Lung (tissue), 12 donors: Measurements from ENCODE around the gene TNS3. TPM values are rescaled to one million over a fixed set of nuclear protein-coding genes. Genes with fewer than 3 reads are reported as not detected.

Experiments
- ATAC-seq: fragments of 200-7000 bp; cut with Tn5 transposase; one replicate; pipeline ENCODE4 v1.9.1; 2020; ENCODE audit warnings: moderate number of reproducible peaks; ENCODE audit not compliant: insufficient read depth, low FRiP score
- DNase-seq, 3 donors: peaks; one replicate each; pipeline ENCODE4 v3.0.0-alpha.2; 2013 to 2017
- H3K27ac ChIP-seq, 2 donors: one replicate each; pipeline ENCODE4 v1.5.1; 2013; ENCODE audit warnings: mild to moderate bottlenecking in 2 of 2, moderate library complexity in 2 of 2, control low read depth in 1 of 2, inconsistent platforms in 1 of 2, low read depth in 1 of 2, low read length in 1 of 2
- H3K27me3 ChIP-seq, 3 donors: one replicate each; pipeline ENCODE4 v1.5.1; 2013; ENCODE audit warnings: low read length in 2 of 3; ENCODE audit not compliant: control insufficient read depth in 3 of 3, insufficient read depth in 3 of 3
- H3K36me3 ChIP-seq, 4 donors: one replicate each; pipeline ENCODE4 v1.5.1; 2013; ENCODE audit warnings: low read length in 4 of 4, mild to moderate bottlenecking in 1 of 4, moderate library complexity in 1 of 4; ENCODE audit not compliant: control insufficient read depth in 4 of 4, insufficient read depth in 4 of 4
- H3K4me1 ChIP-seq, 5 donors: one replicate each; pipeline ENCODE4 v1.5.1; 2013; ENCODE audit warnings: low read length in 5 of 5, mild to moderate bottlenecking in 2 of 5, moderate library complexity in 1 of 5; ENCODE audit not compliant: control insufficient read depth in 5 of 5, insufficient read depth in 5 of 5
- H3K4me3 ChIP-seq: one replicate; pipeline ENCODE4 v1.5.1; 2013; ENCODE audit warnings: mild to moderate bottlenecking, control low read depth, moderate library complexity
- H3K9ac ChIP-seq, 2 donors: one replicate each; pipeline ENCODE4 v1.5.1; 2013; ENCODE audit warnings: low read length in 2 of 2, control low read depth in 1 of 2; ENCODE audit not compliant: insufficient read depth in 1 of 2
- H3K9me3 ChIP-seq, 4 donors: one replicate each; pipeline ENCODE4 v1.5.1; 2013; ENCODE audit warnings: low read length in 3 of 4, mild to moderate bottlenecking in 1 of 4, moderate library complexity in 1 of 4; ENCODE audit not compliant: control insufficient read depth in 4 of 4, insufficient read depth in 3 of 4
- CTCF ChIP-seq: IDR thresholded peaks from 2 replicates; pipeline ENCODE4 v1.5.1; 2012; ENCODE audit warnings: mild to moderate bottlenecking; ENCODE audit errors: control extremely low read depth, extremely low read depth
- WGBS, 2 donors: extraction: QIAGEN DNeasy Blood & Tissue Kit; methylation state at CpG; one replicate each; pipeline ENCODE4 v1.1.7; 2013; 5-methylcytosine and 5-hydroxymethylcytosine counted together
- polyA plus RNA-seq, 2 donors: library from polyadenylated mRNA; stranded (reverse); fragments of 200-250 nt; gene quantifications; one replicate each; pipeline ENCODE4 v1.2.1, GENCODE V29; 2013
- total RNA-seq, 2 donors: library from RNA; depleted of rRNA in 1 of 2; stranded (reverse); fragments of >200 nt in 1 of 2; gene quantifications; one replicate each; pipeline ENCODE4 v1.2.1, GENCODE V29; 2014 to 2021
- donor health status: control.
- donor health status: control.
- donor health status: Bipolar disorder and iron deficiency.
- donor health status: healthy.
- donor health status: DM: yes; HTN: yes; CAD: no.

TNS3 gene
- total and polyA plus RNA-seq, 4 donors, result 23.8 to 140 (median 85.7) TPM

DNA sequence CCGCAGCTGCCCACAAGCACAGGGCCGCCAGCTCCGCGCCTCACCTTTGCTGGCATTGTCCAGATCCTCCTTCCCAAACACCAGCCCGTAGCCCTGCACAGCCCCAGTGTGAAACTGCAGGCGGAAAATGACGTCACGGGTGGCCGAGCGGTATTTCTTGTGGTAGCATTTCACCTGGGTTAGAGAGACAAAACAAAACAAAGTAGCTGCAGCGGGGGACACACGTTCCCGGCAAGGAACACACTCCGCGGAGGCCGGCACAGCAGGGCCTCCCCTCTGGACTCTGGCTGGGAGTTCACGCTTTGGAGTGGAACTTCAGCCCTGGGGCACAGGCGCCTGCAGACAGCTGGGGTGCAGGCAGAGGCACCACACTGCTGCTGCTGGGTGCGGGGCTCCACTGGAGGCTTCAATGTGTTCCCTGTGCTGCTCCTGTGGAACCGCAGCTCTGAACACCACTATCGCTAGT, 181.1 kb downstream of the TNS3 start:
- DNase-seq, result no peak
- ATAC-seq, result no peak
- Histone ChIP-seq H3K4me1 (peaks cover 0 to 24% (median 8%) of the 10 kb centered on the region in 5 donors), H3K36me3 (peaks cover 0 to 29% (median 19%) of the 10 kb centered on the region in 4 donors), H3K27ac (no peak overlapping the region), H3K9ac (no peak overlapping the region), H3K27me3 (no peaks in the 10 kb centered on the region), H3K4me3 (no peak overlapping the region), H3K9me3 (no peaks in the 10 kb centered on the region)
- WGBS, 2 donors, result 93 to 95% methylated on average over 21 of the region's 21 CpGs
- TF ChIP-seq CTCF, result no peak

GRCh38 chr7:47400001-47400400, 181.9 kb downstream of the TNS3 start:
- no peaks in the 10 kb centered on the region for H3K9me3 ChIP-seq
- H3K27me3 ChIP-seq, result no peaks in the 10 kb centered on the region
- no peak overlapping the region for H3K27ac ChIP-seq
- H3K36me3 ChIP-seq, result peaks cover 0 to 32% (median 22%) of the 10 kb centered on the region in 4 donors
- peaks cover 0 to 25% (median 6%) of the 10 kb centered on the region in 5 donors for H3K4me1 ChIP-seq
- no peak overlapping the region for H3K9ac ChIP-seq
- DNase-seq (no peak), ATAC-seq (no peak)
- H3K4me3 ChIP-seq, result no peak overlapping the region
- no peak for TF ChIP-seq CTCF
- 91 to 94% methylated on average over 2 of the region's 2 CpGs for WGBS, 2 donors

GRCh38 chr7:47394751-47395252, 187.1 kb downstream of the TNS3 start:
- Histone ChIP-seq H3K36me3 (peaks cover 0 to 42% (median 36%) of the 10 kb centered on the region in 4 donors), H3K9me3 (no peaks in the 10 kb centered on the region), H3K27ac (no peak overlapping the region), H3K27me3 (no peaks in the 10 kb centered on the region), H3K4me1 (peaks cover 0 to 21% (median 0%) of the 10 kb centered on the region in 5 donors), H3K9ac (no peak overlapping the region), H3K4me3 (no peak overlapping the region)
- WGBS, 2 donors, result 96% methylated on average over 11 of the region's 11 CpGs
- ATAC-seq, result no peak
- no peak for DNase-seq
- no peak for TF ChIP-seq CTCF

DNA sequence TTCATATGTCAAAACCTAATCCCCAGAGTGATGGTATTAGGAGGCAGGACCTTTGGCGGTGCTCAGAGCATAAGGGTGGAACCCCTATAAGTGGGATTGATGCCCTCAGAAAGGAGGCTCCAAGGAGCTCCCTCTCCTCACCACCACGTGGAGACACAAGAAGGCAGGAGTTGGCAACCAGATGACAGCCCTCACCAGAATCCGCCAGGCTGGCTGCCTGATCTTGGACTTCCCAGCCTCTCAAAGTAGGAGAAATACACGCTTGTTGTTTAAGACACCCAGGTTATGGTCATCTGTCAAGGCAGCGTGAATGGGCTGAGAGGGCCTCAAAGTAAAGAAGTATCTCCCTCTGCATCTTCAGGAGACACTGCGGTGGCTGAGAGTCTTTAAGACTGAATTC, 187.7 kb downstream of the TNS3 start:
- Histone ChIP-seq H3K4me1 (peaks cover 0 to 21% (median 0%) of the 10 kb centered on the region in 5 donors), H3K9ac (no peak overlapping the region), H3K27me3 (no peaks in the 10 kb centered on the region), H3K27ac (no peak overlapping the region), H3K9me3 (no peaks in the 10 kb centered on the region), H3K36me3 (peaks cover 0 to 42% (median 36%) of the 10 kb centered on the region in 4 donors), H3K4me3 (no peak overlapping the region)
- 93 to 98% methylated on average over 6 of the region's 6 CpGs for WGBS, 2 donors
- ATAC-seq, result no peak
- DNase-seq, result no peak
- TF ChIP-seq CTCF, result no peak
